Gastroesophageal sphincter (tissue), 4 donors: Measurements from ENCODE around the gene GALNT9. TPM values are rescaled to one million over a fixed set of nuclear protein-coding genes. Genes with fewer than 3 reads are reported as not detected.

Experiments
- ATAC-seq: fragments of 150-250 bp; one replicate; pipeline ENCODE4 v1.9.1; 2016; ENCODE audit warnings: mild to moderate bottlenecking, moderate library complexity
- H3K27ac ChIP-seq, 4 donors: fragments of 200-600 bp; sonication (generic) in 3 of 4; 1 replicate in 3 of 4; 2 replicates in 1 of 4; pipeline ENCODE4 v1.5.1; 2016 to 2019
- H3K27me3 ChIP-seq: fragments of 200-600 bp; sonication (generic); one replicate; pipeline ENCODE4 v1.5.1; 2019
- H3K36me3 ChIP-seq, 2 donors: fragments of 200-600 bp; sonication (generic); one replicate each; pipeline ENCODE4 v1.5.1; 2019; ENCODE audit warnings: control low read depth in 1 of 2
- H3K4me1 ChIP-seq, 3 donors: fragments of 200-600 bp; sonication (generic); 1 replicate in 2 of 3; 2 replicates in 1 of 3; pipeline ENCODE4 v1.5.1; 2016 to 2019; ENCODE audit warnings: control low read depth in 2 of 3
- H3K4me3 ChIP-seq, 2 donors: fragments of 200-600 bp; sonication (generic); one replicate each; pipeline ENCODE4 v1.5.1; 2019; ENCODE audit warnings: mild to moderate bottlenecking in 1 of 2, moderate library complexity in 1 of 2
- H3K9me3 ChIP-seq, 3 donors: fragments of 200-600 bp; sonication (generic); one replicate each; pipeline ENCODE4 v1.5.1; 2017 to 2019; ENCODE audit warnings: control low read depth in 2 of 3
- EP300 ChIP-seq: sonication (generic); formaldehyde crosslinking; IDR thresholded peaks from one replicate; pipeline ENCODE4 v1.6.1; 2017; ENCODE audit warnings: antibody characterized with exemption, mild to moderate bottlenecking
- POLR2A ChIP-seq, 2 donors: fragments of 450-650 bp; IDR thresholded peaks; one replicate each; pipeline ENCODE4 v1.6.1; 2017; ENCODE audit warnings: antibody characterized with exemption in 2 of 2, mild to moderate bottlenecking in 2 of 2, moderate library complexity in 1 of 2
- POLR2AphosphoS5 ChIP-seq: sonication (generic); formaldehyde crosslinking; IDR thresholded peaks from one replicate; pipeline ENCODE4 v1.6.1; 2017; ENCODE audit warnings: antibody characterized with exemption
- WGBS, 2 donors: methylation state at CpG; one replicate each; pipeline ENCODE4 v1.1.5; 2018; ENCODE audit warnings: low coverage in 1 of 2; 5-methylcytosine and 5-hydroxymethylcytosine counted together
- total RNA-seq, 4 donors: library from RNA; depleted of rRNA; stranded (reverse); fragments of >200 nt; gene quantifications; one replicate each; pipeline ENCODE4 v1.1.0, GENCODE V29; 2016
- TF ChIP-seq, protein P1 (sequence below), 4 experiments: fragments of 200-600 bp in 2 of 4; fragments of 450-650 bp in 2 of 4; sonication (generic) in 1 of 4; IDR thresholded peaks; one replicate each; pipeline ENCODE4 v1.5.1; 2017 to 2019; ENCODE audit warnings: antibody characterized with exemption in 4 of 4, mild to moderate bottlenecking in 2 of 4, moderate library complexity in 2 of 4

Gene GALNT9
- total RNA-seq, 4 donors from 2014 or later = 2.0 TPM; not detected in 3

GRCh38 chr12:132173135-132174014, 156.0 kb downstream of the GALNT9 start:
- no peaks in the 10 kb centered on the region for H3K36me3 ChIP-seq
- no peaks in the 10 kb centered on the region for H3K9me3 ChIP-seq
- no peak overlapping the region for H3K4me3 ChIP-seq
- H3K27me3 ChIP-seq = peaks cover 96% of the 10 kb centered on the region
- no peak overlapping the region for H3K27ac ChIP-seq
- TF ChIP-seq POLR2A (IDR thresholded peaks at IDR 0.05) = no peak
- no peaks in the 10 kb centered on the region for H3K4me1 ChIP-seq
- 57 to 75% methylated on average over 6 to 14 of the region's 35 CpGs for WGBS, 2 donors
- no peak for ATAC-seq

DNA sequence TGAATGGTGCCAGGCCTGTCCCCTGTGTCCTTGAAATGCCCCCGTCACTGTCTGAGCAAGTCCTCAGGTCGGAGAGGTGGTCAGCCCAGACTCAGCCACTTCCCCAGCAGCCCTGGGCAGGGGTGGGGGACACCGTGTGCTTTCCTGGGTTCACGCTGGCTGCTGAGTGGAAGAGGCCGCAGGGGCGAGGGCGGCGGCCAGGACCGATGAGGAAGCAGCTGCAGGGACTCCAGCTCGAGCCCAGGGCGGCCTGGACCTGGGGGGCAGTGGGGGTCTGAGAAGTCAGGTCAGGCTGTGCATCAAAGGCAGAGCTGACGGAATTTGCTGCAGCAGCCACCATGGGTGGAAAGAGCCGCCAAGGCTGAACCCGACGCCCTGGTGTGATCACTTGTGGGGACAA, 156.8 kb downstream of the GALNT9 start:
- WGBS, 2 donors = 70% methylated on average over 2 of the region's 15 CpGs; no CpG with 5 or more reads in 1 of the 2 donors
- peaks cover 98% of the 10 kb centered on the region for H3K27me3 ChIP-seq

GRCh38 chr12:132171968-132172521, 157.3 kb downstream of the GALNT9 start:
- H3K27me3 ChIP-seq = peaks cover 100% of the 10 kb centered on the region
- TF ChIP-seq EP300 = no peak
- TF ChIP-seq POLR2AphosphoS5 = no peak
- no peak for TF ChIP-seq POLR2A (IDR thresholded peaks at IDR 0.05)
- TF ChIP-seq, protein P1, sequence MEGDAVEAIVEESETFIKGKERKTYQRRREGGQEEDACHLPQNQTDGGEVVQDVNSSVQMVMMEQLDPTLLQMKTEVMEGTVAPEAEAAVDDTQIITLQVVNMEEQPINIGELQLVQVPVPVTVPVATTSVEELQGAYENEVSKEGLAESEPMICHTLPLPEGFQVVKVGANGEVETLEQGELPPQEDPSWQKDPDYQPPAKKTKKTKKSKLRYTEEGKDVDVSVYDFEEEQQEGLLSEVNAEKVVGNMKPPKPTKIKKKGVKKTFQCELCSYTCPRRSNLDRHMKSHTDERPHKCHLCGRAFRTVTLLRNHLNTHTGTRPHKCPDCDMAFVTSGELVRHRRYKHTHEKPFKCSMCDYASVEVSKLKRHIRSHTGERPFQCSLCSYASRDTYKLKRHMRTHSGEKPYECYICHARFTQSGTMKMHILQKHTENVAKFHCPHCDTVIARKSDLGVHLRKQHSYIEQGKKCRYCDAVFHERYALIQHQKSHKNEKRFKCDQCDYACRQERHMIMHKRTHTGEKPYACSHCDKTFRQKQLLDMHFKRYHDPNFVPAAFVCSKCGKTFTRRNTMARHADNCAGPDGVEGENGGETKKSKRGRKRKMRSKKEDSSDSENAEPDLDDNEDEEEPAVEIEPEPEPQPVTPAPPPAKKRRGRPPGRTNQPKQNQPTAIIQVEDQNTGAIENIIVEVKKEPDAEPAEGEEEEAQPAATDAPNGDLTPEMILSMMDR (IDR thresholded peaks at IDR 0.05) = no peak
- no peaks in the 10 kb centered on the region for H3K4me1 ChIP-seq
- 62% methylated on average over 7 of the region's 28 CpGs; no CpG with 5 or more reads in 1 of the 2 donors for WGBS, 2 donors
- H3K27ac ChIP-seq = no peak overlapping the region
- H3K36me3 ChIP-seq = no peaks in the 10 kb centered on the region
- H3K9me3 ChIP-seq = no peaks in the 10 kb centered on the region
- H3K4me3 ChIP-seq = no peak overlapping the region
- ATAC-seq = no peak

More for the DNA sequence above, 156.8 kb downstream of the GALNT9 start:
- Histone ChIP-seq H3K36me3 (no peaks in the 10 kb centered on the region), H3K9me3 (no peaks in the 10 kb centered on the region), H3K27ac (no peak overlapping the region), H3K4me1 (no peaks in the 10 kb centered on the region), H3K4me3 (no peak overlapping the region)
- no peak for ATAC-seq
- TF ChIP-seq EP300 (no peak), POLR2A (IDR thresholded peaks at IDR 0.05) (no peak), POLR2AphosphoS5 (no peak)
- TF ChIP-seq, protein P1 (IDR thresholded peaks at IDR 0.05) = no peak

- ATAC-seq = no peak
- TF ChIP-seq EP300 (no peak), POLR2AphosphoS5 (no peak), POLR2A (IDR thresholded peaks at IDR 0.05) (no peak)
- TF ChIP-seq, protein P1 (IDR thresholded peaks at IDR 0.05) = no peak
- Histone ChIP-seq H3K4me1 (no peaks in the 10 kb centered on the region), H3K4me3 (no peak overlapping the region), H3K27ac (no peak overlapping the region), H3K27me3 (peaks cover 99% of the 10 kb centered on the region), H3K36me3 (no peaks in the 10 kb centered on the region), H3K9me3 (no peaks in the 10 kb centered on the region)
- WGBS, 2 donors = 73% methylated on average over 9 of the region's 24 CpGs; no CpG with 5 or more reads in 1 of the 2 donors
Measured at GRCh38 chr12:132171293-132171967, 158.0 kb downstream of the GALNT9 start.

GRCh38 chr12:132170637-132171292, 158.6 kb downstream of the GALNT9 start:
- no CpG with 5 or more reads among the region's 33 CpGs for WGBS, 2 donors
- TF ChIP-seq, protein P1 (IDR thresholded peaks at IDR 0.05) = no peak
- no peak for TF ChIP-seq POLR2A (IDR thresholded peaks at IDR 0.05)
- no peak for TF ChIP-seq EP300
- no peak for TF ChIP-seq POLR2AphosphoS5
- no peaks in the 10 kb centered on the region for H3K36me3 ChIP-seq
- peaks cover 99% of the 10 kb centered on the region for H3K27me3 ChIP-seq
- H3K9me3 ChIP-seq = no peaks in the 10 kb centered on the region
- no peak for ATAC-seq
- no peak overlapping the region for H3K4me3 ChIP-seq
- no peaks in the 10 kb centered on the region for H3K4me1 ChIP-seq
- H3K27ac ChIP-seq = no peak overlapping the region
